Mammary epithelial cell (primary cell): ENCODE measurements around the gene MAP7D3.

ENCODE experiments used
- CTCF ChIP-seq, 2 donors: IDR thresholded peaks in 1 of 2; conservative IDR thresholded peaks in 1 of 2; 2 replicates each; pipeline ENCODE4 v1.5.1; 2011 to 2012; ENCODE audit warnings: inconsistent platforms in 2 of 2, low read length in 2 of 2, mild to moderate bottlenecking in 2 of 2, control low read depth in 1 of 2, low read depth in 1 of 2; ENCODE audit not compliant: insufficient read depth in 1 of 2; ENCODE audit errors: extremely low read depth in 1 of 2
- EZH2 ChIP-seq: IDR thresholded peaks from 2 replicates; pipeline ENCODE4 v1.6.1; 2012; ENCODE audit warnings: low read length, inconsistent platforms, borderline replicate concordance

DNA sequence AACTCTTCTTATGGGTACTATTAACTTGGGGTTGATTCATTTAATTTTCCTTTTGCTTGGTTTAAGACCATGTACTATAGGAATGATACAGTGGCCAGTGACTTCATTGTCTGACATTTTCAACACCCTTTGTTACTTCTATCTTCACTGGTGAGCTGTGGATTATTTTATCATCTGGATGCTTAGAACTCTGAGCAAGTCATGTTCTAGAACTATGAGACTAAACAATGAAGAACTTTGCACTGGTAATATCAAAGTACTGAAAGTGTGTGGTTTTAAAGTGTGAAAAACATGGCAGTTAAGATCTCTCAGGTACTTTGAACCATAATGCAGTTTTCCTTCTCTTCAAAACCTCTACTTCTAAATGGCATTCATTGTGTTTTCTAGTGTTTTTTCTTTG lies 47.8 kb downstream of the MAP7D3 start:
- TF ChIP-seq CTCF (conservative IDR thresholded peaks at IDR 0.05 in 1 of 2, IDR thresholded peaks at IDR 0.05 in 1 of 2; ENCODE audit: extremely low read depth in 1 of 2, insufficient read depth in 1 of 2, low read depth in 1 of 2, low read length in 2 of 2) (no peak), EZH2 (no peak)
